ENCODE measurements around the gene MYO9A. TPM values are rescaled to one million over a fixed set of nuclear protein-coding genes. Genes with fewer than 3 reads are reported as not detected.

MYO9A gene
- total RNA-seq, 1 donor from 2014 or later: 41.8 TPM

GRCh38 chr15:71893691-71894090 is 224.3 kb downstream of the MYO9A start:
- DNase-seq (ENCODE audit: low spot score): no peak

GRCh38 chr15:71892335-71892734 is 225.6 kb downstream of the MYO9A start:
- TF ChIP-seq CTCF (IDR thresholded peaks at IDR 0.05): no peak
- H3K27me3 Mint-ChIP-seq (ENCODE audit: low read depth): no peaks in the 10 kb centered on the region
- no peak for DNase-seq (ENCODE audit: low spot score)
- H3K4me1 Mint-ChIP-seq (ENCODE audit: low read depth): peaks cover 8% of the 10 kb centered on the region
- peaks cover 22% of the 10 kb centered on the region for H3K36me3 Mint-ChIP-seq (ENCODE audit: low read depth)
- no peak overlapping the region for H3K4me3 Mint-ChIP-seq (ENCODE audit: unreplicated experiment)
- H3K27ac Mint-ChIP-seq (ENCODE audit: unreplicated experiment): no peak overlapping the region
- H3K9me3 Mint-ChIP-seq (ENCODE audit: low read depth): no peaks in the 10 kb centered on the region

More at GRCh38 chr15:71893691-71894090, 224.3 kb downstream of the MYO9A start:
- Mint-ChIP-seq H3K27ac (ENCODE audit: unreplicated experiment) (no peak overlapping the region), H3K4me1 (ENCODE audit: low read depth) (peaks cover 8% of the 10 kb centered on the region), H3K36me3 (ENCODE audit: low read depth) (peaks cover 28% of the 10 kb centered on the region), H3K4me3 (ENCODE audit: unreplicated experiment) (no peak overlapping the region), H3K27me3 (ENCODE audit: low read depth) (no peaks in the 10 kb centered on the region), H3K9me3 (ENCODE audit: low read depth) (no peaks in the 10 kb centered on the region)
- no peak for TF ChIP-seq CTCF (IDR thresholded peaks at IDR 0.05)

GRCh38 chr15:71891026-71891425 is 226.9 kb downstream of the MYO9A start:
- no peak for DNase-seq (ENCODE audit: low spot score)
- Mint-ChIP-seq H3K36me3 (ENCODE audit: low read depth) (peaks cover 23% of the 10 kb centered on the region), H3K4me1 (ENCODE audit: low read depth) (peaks cover 8% of the 10 kb centered on the region), H3K4me3 (ENCODE audit: unreplicated experiment) (no peak overlapping the region), H3K9me3 (ENCODE audit: low read depth) (no peaks in the 10 kb centered on the region), H3K27ac (ENCODE audit: unreplicated experiment) (no peak overlapping the region), H3K27me3 (ENCODE audit: low read depth) (no peaks in the 10 kb centered on the region)
- TF ChIP-seq CTCF (IDR thresholded peaks at IDR 0.05): no peak

GRCh38 chr15:71889947-71890346 is 228.0 kb downstream of the MYO9A start:
- no peak for DNase-seq (ENCODE audit: low spot score)
- no peaks in the 10 kb centered on the region for H3K9me3 Mint-ChIP-seq (ENCODE audit: low read depth)
- H3K4me1 Mint-ChIP-seq (ENCODE audit: low read depth): peaks cover 8% of the 10 kb centered on the region
- TF ChIP-seq CTCF (IDR thresholded peaks at IDR 0.05): no peak
- no peak overlapping the region for H3K27ac Mint-ChIP-seq (ENCODE audit: unreplicated experiment)
- no peaks in the 10 kb centered on the region for H3K27me3 Mint-ChIP-seq (ENCODE audit: low read depth)
- H3K4me3 Mint-ChIP-seq (ENCODE audit: unreplicated experiment): no peak overlapping the region
- H3K36me3 Mint-ChIP-seq (ENCODE audit: low read depth): peaks cover 26% of the 10 kb centered on the region

- Mint-ChIP-seq H3K4me1 (ENCODE audit: low read depth) (peaks cover 8% of the 10 kb centered on the region), H3K27ac (ENCODE audit: unreplicated experiment) (no peak overlapping the region), H3K27me3 (ENCODE audit: low read depth) (no peaks in the 10 kb centered on the region), H3K9me3 (ENCODE audit: low read depth) (no peaks in the 10 kb centered on the region), H3K36me3 (ENCODE audit: low read depth) (peaks cover 26% of the 10 kb centered on the region), H3K4me3 (ENCODE audit: unreplicated experiment) (no peak overlapping the region)
- no peak for DNase-seq (ENCODE audit: low spot score)
- no peak for TF ChIP-seq CTCF (IDR thresholded peaks at IDR 0.05)
Measured at GRCh38 chr15:71889385-71889784, 228.6 kb downstream of the MYO9A start.

Measured in chondrocyte (in vitro differentiated cells).